Camera-type eye (tissue), 1 donor: ENCODE results near the gene PI4KA. TPM values are rescaled to one million over a fixed set of nuclear protein-coding genes. Genes with fewer than 3 reads are reported as not detected.

Source experiments
- total RNA-seq: library from RNA; depleted of rRNA; stranded (reverse); fragments of >200 nt; gene quantifications from one replicate; pipeline ENCODE4 v1.2.3, GENCODE V29; 2014

Gene PI4KA
- 84.9 TPM for total RNA-seq

DNA sequence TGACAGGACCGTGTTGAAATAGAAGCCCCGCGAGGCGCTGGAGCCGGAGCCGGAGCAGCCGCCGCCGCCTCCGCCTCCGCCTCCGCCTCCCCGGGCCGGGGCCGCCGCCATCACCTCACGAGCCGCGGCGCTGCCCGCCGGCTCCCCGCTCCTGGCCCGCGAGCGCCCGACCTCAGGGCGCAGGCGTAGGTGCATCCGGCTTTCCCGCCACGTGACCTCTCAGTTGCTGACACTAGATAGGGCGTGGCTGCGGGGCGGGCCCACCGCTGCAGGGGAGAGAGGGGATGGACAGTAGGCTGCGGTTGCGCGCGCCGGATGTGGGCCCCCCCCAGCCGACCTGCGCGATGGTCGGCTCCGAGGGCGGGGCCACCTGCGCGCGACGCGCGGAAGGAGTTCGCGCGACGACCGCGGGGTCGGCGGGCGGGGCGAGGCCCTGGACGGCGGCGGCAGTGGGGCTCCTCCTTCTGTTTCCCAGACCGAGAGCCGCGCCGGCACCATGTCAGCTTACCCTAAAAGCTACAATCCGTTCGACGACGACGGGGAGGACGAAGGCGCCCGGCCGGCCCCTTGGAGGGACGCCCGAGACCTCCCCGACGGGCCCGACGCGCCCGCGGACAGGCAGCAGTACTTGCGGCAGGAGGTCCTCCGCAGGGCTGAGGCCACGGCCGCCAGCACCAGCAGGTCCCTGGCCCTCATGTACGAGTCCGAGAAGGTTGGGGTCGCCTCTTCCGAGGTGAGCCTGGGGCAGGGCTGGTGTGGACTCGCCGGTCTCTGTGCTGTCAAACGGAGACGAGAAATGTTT lies at the start of gene PI4KA, which contains the start of gene SNAP29:
PI4KA (minus strand) TSS at position 197 of the 802 bp plus-strand sequence; CDS start at position 111, 86 bp downstream.
SNAP29 (plus strand) TSS at position 393 of the 802 bp plus-strand sequence; CDS start at position 497, 104 bp downstream.

DNA sequence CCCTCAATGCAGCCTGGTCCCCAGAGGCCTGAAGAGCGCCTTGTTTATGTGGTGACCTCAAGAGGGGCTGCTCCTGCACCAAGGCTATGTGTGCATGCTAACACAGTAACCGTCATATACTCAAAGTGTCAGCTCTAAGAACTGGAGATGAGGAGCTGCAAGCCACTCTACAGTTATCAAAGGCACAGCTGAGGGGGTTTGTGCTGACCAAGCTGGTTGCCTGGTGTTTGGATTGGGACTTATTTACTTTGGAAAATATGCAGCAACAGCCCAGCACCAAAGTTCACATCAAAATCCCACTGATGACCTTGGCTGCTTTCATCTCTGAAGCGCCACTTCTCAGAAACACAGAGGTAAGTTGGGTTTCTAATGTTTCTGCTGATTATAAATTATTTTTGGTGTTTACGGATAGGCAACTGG lies 84.8 kb downstream of the PI4KA start, which contains the start of gene SERPIND1:
SERPIND1 (plus strand) TSS at position 321 of the 420 bp plus-strand sequence. CDS start 5,200 bp downstream, outside the sequence.

Other genes starting within 250 kb of the PI4KA start
- 0.38 TPM for gene SERPIND1, start 84.7 kb downstream of the PI4KA start, total RNA-seq
- 12.3 TPM for gene SNAP29, start 196 bp upstream of the PI4KA start, total RNA-seq
- gene CRKL, start 58.6 kb upstream of the PI4KA start, total RNA-seq = 79.8 TPM
- gene AIFM3, start 108.4 kb upstream of the PI4KA start, total RNA-seq = 26.3 TPM
- gene LZTR1, start 123.5 kb upstream of the PI4KA start, total RNA-seq = 71.3 TPM
- 31.4 TPM for gene THAP7, start 143.3 kb upstream of the PI4KA start, total RNA-seq
- gene P2RX6, start 156.4 kb upstream of the PI4KA start, total RNA-seq = 2.2 TPM
- gene SLC7A4, start 173.8 kb upstream of the PI4KA start, total RNA-seq = 0.27 TPM
- gene LRRC74B, start 187.1 kb upstream of the PI4KA start, total RNA-seq = not detected